SJSA1 (cell line): ENCODE data around the gene NCS1. TPM values are rescaled to one million over a fixed set of nuclear protein-coding genes. Genes with fewer than 3 reads are reported as not detected.
"Not testable (repeated sequence)": the region's sequence is repeated elsewhere in the genome, so short reads cannot be mapped to it uniquely, and the experiment has no call there.

Experiments
- DNase-seq, 2 experiments: peaks; one replicate each; pipeline ENCODE4 v3.0.0-alpha.2; 2015 to 2020; ENCODE audit warnings: low spot score in 2 of 2, low read depth in 1 of 2
- H3K27ac ChIP-seq: fragments of 250-450 bp; sonication (Bioruptor Pico); 2 replicates; pipeline ENCODE4 v1.5.1; 2020; ENCODE audit warnings: mild to moderate bottlenecking, moderate library complexity
- H3K27me3 ChIP-seq: fragments of 250-450 bp; sonication (Bioruptor Pico); replicated peaks from 2 replicates; pipeline ENCODE4 v1.5.1; 2020; ENCODE audit warnings: mild to moderate bottlenecking, moderate library complexity
- H3K36me3 ChIP-seq: fragments of 250-450 bp; sonication (Bioruptor Pico); 2 replicates; pipeline ENCODE4 v1.5.1; 2020; ENCODE audit warnings: mild to moderate bottlenecking
- H3K4me1 ChIP-seq: fragments of 250-450 bp; sonication (Bioruptor Pico); replicated peaks from 2 replicates; pipeline ENCODE4 v1.6.1; 2021; ENCODE audit warnings: mild to moderate bottlenecking
- H3K4me3 ChIP-seq: fragments of 250-450 bp; sonication (Bioruptor Pico); 2 replicates; pipeline ENCODE4 v1.5.1; 2020; ENCODE audit warnings: mild to moderate bottlenecking
- H3K9me3 ChIP-seq: fragments of 250-450 bp; sonication (Bioruptor Pico); replicated peaks from 2 replicates; pipeline ENCODE4 v1.5.1; 2020; ENCODE audit warnings: mild to moderate bottlenecking
- total RNA-seq: library from RNA; depleted of rRNA; stranded (reverse); fragments of >200 nt; shearing (Covaris generic); gene quantifications from 2 replicates; pipeline ENCODE4 v1.2.3, GENCODE V29; 2014

Gene NCS1
- total RNA-seq, 1 experiment from 2014 or later = 44.6 TPM

DNA sequence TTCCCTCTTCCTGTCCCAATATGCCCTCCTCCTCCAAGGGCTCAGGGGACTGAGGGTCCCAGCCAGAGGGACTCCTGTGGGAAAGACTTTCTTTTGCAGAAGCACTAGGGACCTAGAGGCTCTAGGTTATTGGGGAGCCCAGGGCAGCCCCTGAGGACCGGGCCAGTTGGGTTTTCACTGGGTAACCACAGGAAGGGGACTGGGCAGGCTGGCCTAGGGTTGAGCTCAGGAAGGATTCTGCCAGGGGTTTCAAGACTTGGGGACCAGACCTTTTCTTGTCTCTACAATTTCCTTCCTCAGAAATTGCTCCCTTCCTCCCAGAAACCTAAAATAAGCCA is 69.0 kb downstream of the NCS1 start:
- Histone ChIP-seq H3K36me3 (no peaks in the 10 kb centered on the region), H3K27ac (no peak overlapping the region), H3K27me3 (no peaks in the 10 kb centered on the region), H3K4me1 (peaks cover 42% of the 10 kb centered on the region), H3K9me3 (no peaks in the 10 kb centered on the region), H3K4me3 (no peak overlapping the region)
- DNase-seq = no peak

DNA sequence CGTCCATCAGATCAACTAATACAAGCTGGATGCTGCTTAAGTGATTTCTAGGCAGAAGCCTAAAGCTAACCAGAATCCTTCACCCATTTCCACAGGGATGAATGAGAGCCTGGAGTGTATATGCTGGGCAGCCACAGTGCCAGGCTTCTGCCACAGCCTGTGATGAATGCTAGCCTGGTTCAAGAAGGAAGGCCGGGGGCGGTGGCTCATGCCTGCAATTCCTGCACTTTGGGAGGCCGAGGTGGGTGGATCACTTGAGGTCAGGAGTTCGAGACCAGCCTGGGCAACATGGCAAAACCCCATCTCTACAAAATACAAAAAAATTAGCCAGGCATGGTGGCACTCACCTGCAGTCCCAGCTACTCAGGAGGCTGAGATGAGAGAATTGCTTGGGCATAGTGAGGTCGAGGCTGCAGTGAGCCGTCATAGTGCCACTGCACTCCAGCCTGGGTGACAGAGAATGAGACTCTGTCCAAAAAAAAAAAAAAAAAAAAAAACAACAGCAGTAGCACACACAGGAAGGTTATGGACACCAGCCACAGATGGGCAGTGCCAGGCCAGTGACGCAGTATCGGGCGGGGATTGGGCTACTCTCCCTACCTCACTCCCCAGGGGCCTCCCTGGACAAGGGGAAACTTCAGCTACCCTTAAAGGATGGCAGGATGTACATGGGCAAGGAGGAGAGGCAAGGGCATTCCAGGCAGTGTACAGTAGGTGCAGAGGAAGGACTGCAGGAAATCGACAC is 70.2 kb downstream of the NCS1 start:
- Histone ChIP-seq H3K27me3 (no peaks in the 10 kb centered on the region), H3K4me3 (no peak overlapping the region), H3K4me1 (peaks cover 30% of the 10 kb centered on the region), H3K27ac (no peak overlapping the region), H3K36me3 (no peaks in the 10 kb centered on the region), H3K9me3 (no peaks in the 10 kb centered on the region)
- DNase-seq = no peak

DNA sequence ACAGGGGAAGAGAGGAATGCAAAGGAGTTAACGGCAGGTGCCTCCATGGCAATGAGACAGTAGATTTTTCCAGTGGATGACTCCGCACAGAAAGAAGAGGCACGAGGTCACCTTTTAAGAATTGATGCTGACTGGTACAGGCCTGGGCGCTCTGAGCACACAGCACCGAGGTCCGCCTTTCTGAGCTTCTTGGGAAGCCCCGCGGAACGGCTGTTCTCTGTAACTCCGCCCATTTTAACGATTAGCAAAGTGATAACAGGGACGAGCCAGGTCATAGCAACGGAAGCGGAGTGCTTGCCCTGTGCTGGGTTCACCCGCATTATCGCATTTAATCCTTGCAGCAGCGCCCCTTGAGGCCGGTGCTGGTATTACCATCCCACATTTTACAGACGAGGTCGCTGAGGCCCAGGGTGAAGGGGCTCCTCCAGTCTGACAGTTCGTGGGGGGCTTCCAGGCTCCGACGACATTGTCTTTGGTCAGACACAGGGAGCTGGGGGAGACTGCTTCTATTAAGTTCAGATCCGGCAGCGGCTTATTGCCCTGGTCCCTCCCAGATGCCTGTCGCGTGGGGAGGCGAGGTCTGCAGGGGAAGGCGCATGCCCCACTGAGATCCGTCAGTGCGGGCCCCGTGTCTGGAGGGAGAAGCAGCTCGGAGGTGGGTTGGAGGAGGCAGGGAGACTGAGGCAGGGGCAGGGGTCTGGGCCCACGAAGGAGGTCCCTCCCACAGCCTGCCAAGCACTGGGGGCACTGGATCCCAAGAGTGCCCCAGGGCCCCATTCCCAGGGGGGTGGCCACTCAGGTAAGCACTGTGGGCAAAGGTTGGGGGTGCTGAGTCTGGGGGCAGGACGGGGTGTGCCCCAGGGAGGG is 71.0 kb downstream of the NCS1 start:
- H3K36me3 ChIP-seq = no peaks in the 10 kb centered on the region
- H3K9me3 ChIP-seq = no peaks in the 10 kb centered on the region
- peaks cover 23% of the 10 kb centered on the region for H3K4me1 ChIP-seq
- peak; percentile 43 to 66 for DNase-seq
- no peaks in the 10 kb centered on the region for H3K27me3 ChIP-seq
- no peak overlapping the region for H3K27ac ChIP-seq
- H3K4me3 ChIP-seq = no peak overlapping the region

DNA sequence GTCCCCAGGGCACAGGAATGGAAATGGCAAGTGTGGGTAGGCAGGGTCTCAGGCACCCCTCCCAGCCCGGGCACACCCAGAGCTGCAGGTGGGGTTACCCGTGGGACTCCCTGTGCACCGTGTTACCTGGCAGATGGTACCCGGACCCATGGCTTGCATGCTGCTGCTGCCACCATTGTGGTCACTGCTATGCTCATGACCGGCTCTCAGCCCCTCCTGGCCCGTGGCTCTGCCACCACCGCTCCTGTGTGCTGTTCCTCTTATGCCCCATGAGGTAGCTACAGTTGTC is 71.6 kb downstream of the NCS1 start:
- H3K4me1 ChIP-seq = peaks cover 23% of the 10 kb centered on the region
- H3K27me3 ChIP-seq = no peaks in the 10 kb centered on the region
- H3K36me3 ChIP-seq = no peaks in the 10 kb centered on the region
- no peak overlapping the region for H3K4me3 ChIP-seq
- DNase-seq = no peak
- no peak overlapping the region for H3K27ac ChIP-seq
- no peaks in the 10 kb centered on the region for H3K9me3 ChIP-seq

- Histone ChIP-seq H3K4me3 (no peak overlapping the region), H3K36me3 (no peaks in the 10 kb centered on the region), H3K4me1 (peaks cover 21% of the 10 kb centered on the region), H3K27me3 (0 out of 2 replicates have a peak, but pooled peaks cover 6% of the 10 kb centered on the region), H3K9me3 (no peaks in the 10 kb centered on the region), H3K27ac (no peak overlapping the region)
- DNase-seq = no peak
Observed at GRCh38 chr9:130244548-130245165, 72.5 kb downstream of the NCS1 start.

- H3K27me3 ChIP-seq = 0 out of 2 replicates have a peak, but pooled peaks cover 8% of the 10 kb centered on the region
- no peaks in the 10 kb centered on the region for H3K9me3 ChIP-seq
- no peaks in the 10 kb centered on the region for H3K36me3 ChIP-seq
- peaks cover 13% of the 10 kb centered on the region for H3K4me1 ChIP-seq
- H3K27ac ChIP-seq = no peak overlapping the region
- H3K4me3 ChIP-seq = no peak overlapping the region
- no peak for DNase-seq
Observed at GRCh38 chr9:130245474-130245873, 73.3 kb downstream of the NCS1 start.

- no peaks in the 10 kb centered on the region for H3K9me3 ChIP-seq
- no peak overlapping the region for H3K4me3 ChIP-seq
- DNase-seq = no peak
- H3K36me3 ChIP-seq = no peaks in the 10 kb centered on the region
- H3K4me1 ChIP-seq = peaks cover 7% of the 10 kb centered on the region; the same call in 1 of the 2 replicates
- H3K27ac ChIP-seq = no peak overlapping the region
- 0 out of 2 replicates have a peak, but pooled peaks cover 8% of the 10 kb centered on the region for H3K27me3 ChIP-seq
Observed at GRCh38 chr9:130246126-130246525, 73.9 kb downstream of the NCS1 start.

DNA sequence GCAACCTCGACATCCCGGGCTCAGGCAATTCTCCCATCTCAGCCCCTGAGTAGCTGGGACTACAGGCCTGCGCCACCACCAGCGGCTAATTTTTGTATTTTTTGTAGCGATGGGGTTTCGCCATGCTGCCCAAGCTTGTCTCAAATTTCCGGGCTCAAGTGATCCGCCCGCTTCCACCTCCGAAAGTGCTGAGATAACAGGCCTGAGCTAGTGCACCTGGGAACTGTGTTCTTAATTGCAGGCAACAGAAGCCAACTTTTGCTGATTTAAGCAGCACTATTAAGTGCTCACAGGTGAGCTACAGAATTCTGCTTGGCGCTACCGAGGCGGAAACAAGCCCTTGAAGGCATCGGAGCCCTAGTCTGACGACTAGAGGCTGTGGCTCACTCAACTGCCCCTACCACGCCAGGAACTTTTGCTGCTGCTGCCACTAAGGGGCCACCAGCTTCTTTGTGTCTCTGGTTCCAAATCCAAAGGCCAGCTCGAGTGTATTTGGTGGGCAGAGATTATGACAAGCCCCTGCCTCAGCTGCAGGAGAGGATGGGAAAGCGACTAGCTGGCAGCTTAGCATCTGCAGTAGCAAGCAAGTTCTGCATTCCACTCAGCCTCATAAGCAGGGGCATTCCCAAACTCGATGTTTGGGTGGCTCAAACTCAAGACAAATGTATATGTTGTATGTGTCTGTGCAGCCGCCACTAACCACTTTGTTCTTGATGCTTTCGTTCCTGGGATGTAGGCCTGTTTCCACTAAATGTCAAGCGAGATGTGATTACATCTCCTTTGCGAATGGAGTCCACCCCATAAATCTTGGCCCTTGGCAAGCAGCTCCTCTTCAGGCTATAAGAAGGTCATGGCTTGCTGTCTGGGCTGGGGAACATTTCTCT is 82.8 kb downstream of the NCS1 start:
- DNase-seq = no peak
- Histone ChIP-seq H3K9me3 (no peaks in the 10 kb centered on the region), H3K4me1 (peaks cover 5% of the 10 kb centered on the region; the same call in 1 of the 2 replicates), H3K36me3 (no peaks in the 10 kb centered on the region), H3K4me3 (no peak overlapping the region), H3K27ac (no peak overlapping the region), H3K27me3 (no peaks in the 10 kb centered on the region)

GRCh38 chr9:130255631-130256134 is 83.5 kb downstream of the NCS1 start:
- no peaks in the 10 kb centered on the region for H3K36me3 ChIP-seq
- no peaks in the 10 kb centered on the region for H3K27me3 ChIP-seq
- no peak for DNase-seq
- no peak overlapping the region for H3K27ac ChIP-seq
- H3K4me1 ChIP-seq = peaks cover 5% of the 10 kb centered on the region; the same call in 1 of the 2 replicates
- no peak overlapping the region for H3K4me3 ChIP-seq
- no peaks in the 10 kb centered on the region for H3K9me3 ChIP-seq

DNA sequence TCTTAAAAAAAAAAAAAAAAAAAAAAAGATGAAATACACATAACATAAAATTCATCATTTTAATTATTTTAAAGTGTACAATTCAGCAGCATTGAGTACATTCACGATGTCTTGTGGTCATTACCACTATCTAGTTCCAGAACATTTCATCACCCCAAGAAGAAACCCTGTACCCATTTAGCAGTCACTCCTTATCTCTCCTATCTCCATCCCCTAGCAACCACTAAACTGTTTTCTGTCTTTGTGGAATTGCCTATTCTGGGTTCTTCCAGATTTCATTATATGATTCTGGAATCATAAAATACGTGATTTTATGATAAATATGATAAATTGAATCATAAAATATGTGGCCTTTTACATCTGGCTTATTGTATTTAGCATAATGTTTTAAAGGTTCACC is 84.4 kb downstream of the NCS1 start:
- no peak for DNase-seq
- Histone ChIP-seq H3K27me3 (no peaks in the 10 kb centered on the region), H3K36me3 (no peaks in the 10 kb centered on the region), H3K9me3 (no peaks in the 10 kb centered on the region), H3K4me1 (peaks cover 5% of the 10 kb centered on the region; the same call in 1 of the 2 replicates), H3K4me3 (no peak overlapping the region), H3K27ac (no peak overlapping the region)

- not testable (repeated sequence) for H3K36me3 ChIP-seq, H3K4me3 ChIP-seq, H3K27me3 ChIP-seq, H3K27ac ChIP-seq, H3K9me3 ChIP-seq, H3K4me1 ChIP-seq, DNase-seq
Observed at GRCh38 chr9:130258137-130258536, 85.9 kb downstream of the NCS1 start.

DNA sequence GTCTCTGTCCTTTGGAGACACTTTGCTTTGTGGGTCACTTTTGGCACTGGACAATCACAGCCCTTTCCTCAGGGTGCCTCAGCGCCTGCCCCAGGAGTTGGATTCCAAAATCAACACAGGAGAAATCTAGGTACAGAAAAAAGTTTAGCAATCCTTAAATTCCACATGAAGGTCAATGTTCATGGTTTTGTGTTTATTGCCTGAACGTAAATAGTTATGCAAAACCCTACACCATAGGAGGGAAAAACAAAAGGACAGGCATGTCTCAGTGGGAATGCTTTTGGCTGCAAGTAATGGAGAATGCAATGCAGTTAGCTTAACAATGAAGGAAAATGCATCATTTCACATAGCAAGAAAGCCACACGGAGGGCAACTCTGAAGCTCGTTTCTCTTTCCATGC is 86.8 kb downstream of the NCS1 start:
- no peaks in the 10 kb centered on the region for H3K9me3 ChIP-seq
- H3K27me3 ChIP-seq = peaks cover 5% of the 10 kb centered on the region
- no peak overlapping the region for H3K4me3 ChIP-seq
- no peaks in the 10 kb centered on the region for H3K36me3 ChIP-seq
- no peak overlapping the region for H3K27ac ChIP-seq
- H3K4me1 ChIP-seq = peaks cover 7% of the 10 kb centered on the region; the same call in 1 of the 2 replicates
- DNase-seq = peak in 1 of 2 experiments; percentile 27
